SK-N-SH (cell line): Measurements from ENCODE around the gene SPOP. TPM values are rescaled to one million over a fixed set of nuclear protein-coding genes. Genes with fewer than 3 reads are reported as not detected.
A peak's percentile ranks its signal among the peaks of the same experiment; 100 is the strongest.

ENCODE experiments used
- CTCF ChIA-PET: fragments of 300-600, 350-600 bp; formaldehyde crosslinking; extraction: SDS; loops from one replicate; lab custom pipeline; 2021; lab: Yijun Ruan, JAX
- POLR2A ChIA-PET: fragments of 350-600 bp; sonication (Branson Sonifier 250); formaldehyde crosslinking; extraction: SDS; loops from one replicate; lab custom pipeline; 2020; ENCODE audit warnings: antibody characterized with exemption, inconsistent platforms; lab: Yijun Ruan, JAX
- DNase-seq: peaks from one replicate; pipeline ENCODE4 v3.0.0; 2012
- H2AFZ ChIP-seq: fragments of 200-600 bp; sonication (generic); 2 replicates; pipeline ENCODE4 v1.8.1; 2016; ENCODE audit warnings: antibody characterized with exemption, mild to moderate bottlenecking, low read depth
- H3F3A ChIP-seq: fragments of 200-600 bp; sonication (generic); replicated peaks from 2 replicates; pipeline ENCODE3; 2016; ENCODE audit warnings: antibody characterized with exemption, mild to moderate bottlenecking; ENCODE audit not compliant: insufficient read depth
- H3K27ac ChIP-seq, 2 experiments: fragments of 200-500 bp in 1 of 2; fragments of 200-600 bp in 1 of 2; sonication (Bioruptor generic) in 1 of 2; sonication (generic), shearing (Covaris generic) in 1 of 2; 2 replicates each; pipeline versions ENCODE4 v1.5.1 to v1.6.1; 2014 to 2016; ENCODE audit warnings: low read depth in 2 of 2, inconsistent platforms in 1 of 2, low read length in 1 of 2, mild to moderate bottlenecking in 1 of 2, mixed read lengths in 1 of 2
- H3K27me3 ChIP-seq: fragments of 200-600 bp; sonication (generic), shearing (Covaris generic); 2 replicates; pipeline ENCODE4 v1.6.1; 2016; ENCODE audit warnings: mixed run types; ENCODE audit not compliant: insufficient read depth
- H3K36me3 ChIP-seq, 2 experiments: fragments of 200-500 bp in 1 of 2; fragments of 200-600 bp in 1 of 2; sonication (Bioruptor generic) in 1 of 2; sonication (generic) in 1 of 2; replicated peaks in 1 of 2; 2 replicates each; pipeline versions ENCODE3 to v1.5.1; 2014 to 2016; ENCODE audit warnings: low read length in 1 of 2, mild to moderate bottlenecking in 1 of 2; ENCODE audit not compliant: insufficient read depth in 2 of 2, control insufficient read depth in 1 of 2
- H3K4me1 ChIP-seq, 2 experiments: fragments of 200-500 bp in 1 of 2; fragments of 200-600 bp in 1 of 2; sonication (Bioruptor generic) in 1 of 2; sonication (generic), shearing (Covaris generic) in 1 of 2; 2 replicates each; pipeline versions ENCODE4 v1.5.1 to v1.6.1; 2014 to 2016; ENCODE audit warnings: low read depth in 1 of 2, low read length in 1 of 2, mixed run types in 1 of 2; ENCODE audit not compliant: insufficient read depth in 2 of 2, control insufficient read depth in 1 of 2
- H3K4me2 ChIP-seq: fragments of 200-600 bp; sonication (generic), shearing (Covaris generic); 2 replicates; pipeline ENCODE4 v1.6.1; 2017; ENCODE audit warnings: mixed run types
- H3K4me3 ChIP-seq, 2 experiments: fragments of 200-500 bp in 1 of 2; fragments of 200-600 bp in 1 of 2; sonication (Bioruptor generic) in 1 of 2; sonication (generic), shearing (Covaris generic) in 1 of 2; 2 replicates each; pipeline versions ENCODE4 v1.5.1 to v1.8.1; 2014 to 2016; ENCODE audit warnings: low read depth in 2 of 2, inconsistent platforms in 1 of 2, low read length in 1 of 2, mild to moderate bottlenecking in 1 of 2, mixed read lengths in 1 of 2, moderate library complexity in 1 of 2
- H3K79me2 ChIP-seq: fragments of 200-600 bp; sonication (generic); 2 replicates; pipeline ENCODE4 v1.8.1; 2017; ENCODE audit warnings: mild to moderate bottlenecking; ENCODE audit not compliant: insufficient read depth
- H3K9ac ChIP-seq: fragments of 200-600 bp; sonication (generic); 2 replicates; pipeline ENCODE4 v1.6.1; 2017; ENCODE audit warnings: mixed run types
- H3K9me2 ChIP-seq: fragments of 200-600 bp; sonication (generic); 2 replicates; pipeline ENCODE4 v1.6.1; 2017; ENCODE audit warnings: mixed run types
- H3K9me3 ChIP-seq: fragments of 200-600 bp; sonication (generic); 2 replicates; pipeline ENCODE4 v1.6.1; 2017; ENCODE audit warnings: mixed run types, mild to moderate bottlenecking, moderate library complexity
- H4K20me1 ChIP-seq: fragments of 200-600 bp; sonication (generic); 2 replicates; pipeline ENCODE4 v1.6.1; 2017; ENCODE audit warnings: mild to moderate bottlenecking, mixed run types; ENCODE audit not compliant: insufficient read depth
- CTCF ChIP-seq: fragments of 200-600 bp; sonication (generic); IDR thresholded peaks from 2 replicates; pipeline ENCODE4 v1.6.1; 2017; ENCODE audit warnings: antibody characterized with exemption, mild to moderate bottlenecking, moderate library complexity
- EZH2phosphoT487 ChIP-seq: fragments of 200-600 bp; sonication (generic); IDR thresholded peaks from 2 replicates; pipeline ENCODE4 v1.6.1; 2017; ENCODE audit warnings: low read depth, mixed run types, mild to moderate bottlenecking, antibody characterized with exemption, moderate library complexity, borderline replicate concordance
- FOXJ3 ChIP-seq: sonication (generic); formaldehyde crosslinking; IDR thresholded peaks from 2 replicates; pipeline ENCODE4 v1.5.1; 2020; ENCODE audit warnings: mild to moderate bottlenecking, missing genetic modification reagents
- GABPA ChIP-seq: IDR thresholded peaks from 2 replicates; pipeline ENCODE4 v1.4.0; 2012; ENCODE audit warnings: low read depth, mild to moderate bottlenecking
- GATA2 ChIP-seq: sonication (generic); formaldehyde crosslinking; IDR thresholded peaks from 2 replicates; pipeline ENCODE4 v1.5.0; 2020; ENCODE audit warnings: mild to moderate bottlenecking, missing genetic modification reagents
- JUND ChIP-seq: IDR thresholded peaks from 2 replicates; pipeline ENCODE4 v1.4.0; 2012
- MEF2A ChIP-seq: IDR thresholded peaks from 2 replicates; pipeline ENCODE4 v1.4.0; 2012; ENCODE audit warnings: low read depth, borderline replicate concordance
- NRF1 ChIP-seq: IDR thresholded peaks from 2 replicates; pipeline ENCODE4 v1.6.1; 2012; ENCODE audit warnings: low read depth, mild to moderate bottlenecking, low read length
- POLR2AphosphoS5 ChIP-seq: IDR thresholded peaks from 2 replicates; pipeline ENCODE4 v1.6.1; 2012; ENCODE audit warnings: low read depth, low read length
- REST ChIP-seq: IDR thresholded peaks from 2 replicates; pipeline ENCODE4 v1.6.1; 2012; ENCODE audit warnings: mild to moderate bottlenecking, low read depth, low read length, moderate library complexity
- SIN3A ChIP-seq: IDR thresholded peaks from 2 replicates; pipeline ENCODE4 v1.6.1; 2012; ENCODE audit warnings: low read depth, mild to moderate bottlenecking, low read length, moderate library complexity, borderline replicate concordance
- TCF12 ChIP-seq: IDR thresholded peaks from 2 replicates; pipeline ENCODE4 v1.4.0; 2012
- USF2 ChIP-seq: fragments of 150-350 bp; IDR thresholded peaks from 2 replicates; pipeline ENCODE4 v1.6.1; 2017; ENCODE audit warnings: antibody characterized with exemption, low read length, low read depth, borderline replicate concordance
- YY1 ChIP-seq: IDR thresholded peaks from 2 replicates; pipeline ENCODE4 v1.4.0; 2012; ENCODE audit warnings: low read depth, mild to moderate bottlenecking
- WGBS: methylation state at CpG from one replicate; pipeline ENCODE4 v1.1.6; 2017; ENCODE audit warnings: low lambda C conversion rate; 5-methylcytosine and 5-hydroxymethylcytosine counted together
- polyA plus RNA-seq, 3 experiments: library from polyadenylated mRNA; depleted of rRNA; stranded (reverse); fragments of >200 nt; gene quantifications; 2 replicates each; pipeline ENCODE4 v1.2.3, GENCODE V29; 2012
- TF ChIP-seq, protein P1 (sequence below): IDR thresholded peaks from 2 replicates; pipeline ENCODE4 v1.4.0; 2012; ENCODE audit warnings: low read depth
- TF ChIP-seq, protein P2 (sequence below): fragments of 150-350 bp; IDR thresholded peaks from 2 replicates; pipeline ENCODE4 v1.6.1; 2016; ENCODE audit warnings: mild to moderate bottlenecking, low read depth, low read length

The SPOP gene
- polyA plus RNA-seq, 1 of the 3 experiments (the other 2 are of a cell fraction) = 54.0 TPM

DNA sequence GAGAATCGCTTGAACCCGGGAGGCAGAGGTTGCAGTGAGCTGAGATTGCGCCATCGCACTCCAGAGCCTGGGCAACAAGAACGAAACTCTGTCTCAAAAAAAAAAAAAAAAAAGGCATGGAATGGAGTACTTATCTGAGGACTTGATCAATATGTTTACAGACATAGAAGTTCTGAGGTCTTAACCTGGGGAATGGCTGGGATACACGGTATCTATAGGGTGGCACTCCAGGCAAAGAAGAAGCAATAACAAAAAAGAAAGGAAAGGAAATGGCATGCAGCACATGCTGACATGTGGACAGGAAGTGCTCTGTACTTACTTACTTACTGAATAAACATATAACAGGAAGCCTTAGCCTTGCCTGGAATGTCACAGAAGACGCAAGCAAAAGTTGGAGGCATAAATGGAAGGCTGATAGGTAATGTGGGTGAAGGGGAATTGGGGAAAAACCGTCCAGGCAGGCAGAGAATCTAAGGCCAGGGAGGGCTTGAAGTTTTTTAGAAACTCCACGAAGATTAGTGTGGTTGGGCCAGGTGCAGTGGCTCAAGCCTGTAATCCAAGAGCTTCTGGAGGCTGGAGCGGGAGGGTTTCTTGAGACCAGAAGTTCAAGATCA, 10.1 kb upstream of the SPOP start:
- no peaks in the 10 kb centered on the region for H3K9me2 ChIP-seq
- H3K36me3 ChIP-seq = no peaks in the 10 kb centered on the region
- no peaks in the 10 kb centered on the region for H4K20me1 ChIP-seq
- ChIA-PET POLR2A (no interaction called here), CTCF (interaction anchor here (1.2 to 50.8 kb wide), 5 partner anchors 7 to 309 kb away, joined by 3 to 2107 read pairs (median 4); partner anchors contain the start of gene NXPH3)
- WGBS = 81% methylated on average over 10 of the region's 10 CpGs
- H2AFZ ChIP-seq = peak overlapping the region; percentile 76
- H3K27ac ChIP-seq = 0 out of 4 replicates have a peak overlapping the region, but pooled peaks of 1 of the 2 experiments have one; percentile 5
- H3K4me2 ChIP-seq = no peak overlapping the region
- H3K27me3 ChIP-seq = no peaks in the 10 kb centered on the region
- H3K4me1 ChIP-seq = no peaks in the 10 kb centered on the region
- no peak for DNase-seq
- TF ChIP-seq, protein P1, sequence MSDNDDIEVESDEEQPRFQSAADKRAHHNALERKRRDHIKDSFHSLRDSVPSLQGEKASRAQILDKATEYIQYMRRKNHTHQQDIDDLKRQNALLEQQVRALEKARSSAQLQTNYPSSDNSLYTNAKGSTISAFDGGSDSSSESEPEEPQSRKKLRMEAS = peak; percentile 62
- no peak for TF ChIP-seq YY1
- no peaks in the 10 kb centered on the region for H3K79me2 ChIP-seq
- H3F3A ChIP-seq = peaks cover 12% of the 10 kb centered on the region
- no peak overlapping the region for H3K4me3 ChIP-seq
- no peak overlapping the region for H3K9ac ChIP-seq
- no peaks in the 10 kb centered on the region for H3K9me3 ChIP-seq

DNA sequence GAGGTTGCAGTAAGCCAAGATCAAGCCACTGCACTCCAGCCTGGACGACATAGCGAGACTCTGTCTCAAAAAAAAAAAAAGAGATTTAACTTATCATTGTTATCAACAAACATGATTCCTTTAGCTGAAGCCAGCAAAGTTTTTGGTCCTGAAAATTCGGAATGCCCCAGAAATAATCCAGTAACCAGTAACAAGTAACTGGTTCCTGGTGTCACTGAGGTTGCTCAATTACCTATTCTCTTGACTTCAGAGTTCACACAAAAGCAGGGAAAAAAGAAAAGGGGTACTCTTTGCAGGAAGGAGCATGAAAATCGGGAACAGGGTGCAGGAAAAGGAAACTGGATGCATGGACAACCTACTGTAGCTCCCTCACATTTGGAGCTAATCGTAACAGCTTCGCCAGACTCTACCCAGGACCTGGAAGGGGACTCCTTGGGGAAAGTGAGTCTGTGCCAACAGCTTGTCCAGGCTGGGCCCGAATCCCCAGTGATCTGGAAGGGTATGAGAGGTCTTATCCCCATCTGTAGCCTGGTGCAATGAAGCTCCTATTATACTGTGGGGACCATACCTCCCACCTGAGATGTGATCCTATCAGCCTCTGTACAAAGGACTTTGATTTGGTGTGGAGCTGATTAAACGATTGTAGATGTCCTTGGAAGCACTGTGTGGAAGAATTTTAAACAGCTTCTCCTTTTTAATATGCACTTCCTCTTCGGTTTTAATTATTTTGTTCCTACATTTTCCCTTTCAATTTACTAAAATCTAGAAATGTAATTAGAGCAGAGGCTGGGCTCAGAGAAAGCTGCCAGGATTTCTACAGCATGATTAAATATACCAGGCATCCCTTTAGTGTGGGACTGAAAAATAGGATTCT, 3.4 kb upstream of the SPOP start:
- H3K4me2 ChIP-seq = no peak overlapping the region
- H4K20me1 ChIP-seq = peaks cover 7% of the 10 kb centered on the region; the same call in 1 of the 2 replicates
- no peaks in the 10 kb centered on the region for H3K9me3 ChIP-seq
- 54% methylated on average over 9 of the region's 9 CpGs for WGBS
- H3K4me1 ChIP-seq = peaks cover 4 to 8% of the 10 kb centered on the region in 2 experiments; a peak in 3 of 4 replicates
- H3K36me3 ChIP-seq = no peaks in the 10 kb centered on the region
- H3K79me2 ChIP-seq = peaks cover 11% of the 10 kb centered on the region
- peak overlapping the region; percentile 52; the same call in 1 of the 2 replicates for H2AFZ ChIP-seq
- no peaks in the 10 kb centered on the region for H3K27me3 ChIP-seq
- DNase-seq = no peak
- ChIA-PET POLR2A (no interaction called here), CTCF (interaction anchor here (0.8 to 50.8 kb wide), 6 partner anchors 15 to 274 kb away, joined by 3 to 2107 read pairs (median 6); partner anchors contain the start of gene NXPH3)
- H3F3A ChIP-seq = peaks cover 7% of the 10 kb centered on the region
- no peak overlapping the region for H3K27ac ChIP-seq
- no peak overlapping the region for H3K9ac ChIP-seq
- no peak overlapping the region for H3K4me3 ChIP-seq
- no peaks in the 10 kb centered on the region for H3K9me2 ChIP-seq
- TF ChIP-seq MEF2A (no peak), POLR2AphosphoS5 (no peak), FOXJ3 (CRISPR knock-in tag) (no peak), GABPA (no peak), GATA2 (CRISPR knock-in tag) (no peak), CTCF (no peak), REST (no peak), NRF1 (no peak), JUND (no peak), EZH2phosphoT487 (no peak), TCF12 (no peak), SIN3A (no peak), USF2 (no peak)
- TF ChIP-seq, protein P2, sequence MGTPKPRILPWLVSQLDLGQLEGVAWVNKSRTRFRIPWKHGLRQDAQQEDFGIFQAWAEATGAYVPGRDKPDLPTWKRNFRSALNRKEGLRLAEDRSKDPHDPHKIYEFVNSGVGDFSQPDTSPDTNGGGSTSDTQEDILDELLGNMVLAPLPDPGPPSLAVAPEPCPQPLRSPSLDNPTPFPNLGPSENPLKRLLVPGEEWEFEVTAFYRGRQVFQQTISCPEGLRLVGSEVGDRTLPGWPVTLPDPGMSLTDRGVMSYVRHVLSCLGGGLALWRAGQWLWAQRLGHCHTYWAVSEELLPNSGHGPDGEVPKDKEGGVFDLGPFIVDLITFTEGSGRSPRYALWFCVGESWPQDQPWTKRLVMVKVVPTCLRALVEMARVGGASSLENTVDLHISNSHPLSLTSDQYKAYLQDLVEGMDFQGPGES = no peak
- TF ChIP-seq, protein P1 = no peak
